Esophagus muscularis mucosa (tissue), 4 donors: ENCODE results near the gene LSM10.

Experiments used
- CTCF ChIP-seq, 3 experiments: fragments of 200-600 bp in 2 of 3; fragments of 450-650 bp in 1 of 3; sonication (generic) in 2 of 3; IDR thresholded peaks; one replicate each; pipeline ENCODE4 v1.5.1; 2017 to 2019; ENCODE audit warnings: antibody characterized with exemption in 3 of 3, mild to moderate bottlenecking in 2 of 3, moderate library complexity in 1 of 3
- EP300 ChIP-seq: sonication (generic); formaldehyde crosslinking; IDR thresholded peaks from one replicate; pipeline ENCODE4 v1.6.1; 2017; ENCODE audit warnings: antibody characterized with exemption
- POLR2A ChIP-seq: fragments of 450-650 bp; IDR thresholded peaks from one replicate; pipeline ENCODE4 v1.6.1; 2017; ENCODE audit warnings: antibody characterized with exemption, moderate library complexity, mild to moderate bottlenecking, low read depth
- POLR2AphosphoS5 ChIP-seq, 2 donors: sonication (generic); formaldehyde crosslinking; IDR thresholded peaks; one replicate each; pipeline ENCODE4 v1.6.1; 2017; ENCODE audit warnings: antibody characterized with exemption in 2 of 2

GRCh38 chr1:36345353-36345752 lies 52.4 kb downstream of the LSM10 start:
- no peak for TF ChIP-seq CTCF (IDR thresholded peaks at IDR 0.05)
- no peak for TF ChIP-seq EP300
- no peak for TF ChIP-seq POLR2A
- TF ChIP-seq POLR2AphosphoS5 (IDR thresholded peaks at IDR 0.05), result no peak
